WTC11 (cell line): ENCODE data around the gene FRMD4A. TPM values are rescaled to one million over a fixed set of nuclear protein-coding genes. Genes with fewer than 3 reads are reported as not detected.

Source experiments
- ATAC-seq: fragments of 200-7000 bp; cut with Tn5 transposase; 2 replicates; pipeline ENCODE4 v1.10.0; 2021; ENCODE audit warnings: mild to moderate bottlenecking, moderate library complexity
- CTCF ChIA-PET: fragments of 300-600 bp; sonication (Branson Sonifier 250); formaldehyde crosslinking; loops from one replicate; lab custom pipeline; 2021; ENCODE audit warnings: antibody characterized with exemption; lab: Charles Lee
- POLR2A ChIA-PET: fragments of 350-600 bp; sonication (Branson Sonifier 250); formaldehyde crosslinking; loops from one replicate; lab custom pipeline; 2021; ENCODE audit warnings: antibody characterized with exemption; lab: Charles Lee
- DNase-seq: peaks from one replicate; pipeline ENCODE4 v3.0.0; 2021; ENCODE audit warnings: low spot score
- H3K27ac Mint-ChIP-seq: 2 replicates; pipeline ENCODE4 v1.8.0; 2021; ENCODE audit warnings: mixed read lengths
- H3K27me3 Mint-ChIP-seq: 2 replicates; pipeline ENCODE4 v1.8.0; 2021; ENCODE audit warnings: low read depth, mild to moderate bottlenecking, moderate library complexity, mixed read lengths
- H3K36me3 Mint-ChIP-seq: 2 replicates; pipeline ENCODE4 v1.8.0; 2021; ENCODE audit warnings: mixed read lengths
- H3K4me1 Mint-ChIP-seq: 2 replicates; pipeline ENCODE4 v1.8.0; 2022; ENCODE audit warnings: mixed read lengths
- H3K4me3 Mint-ChIP-seq: 2 replicates; pipeline ENCODE4 v1.8.0; 2021; ENCODE audit warnings: mild to moderate bottlenecking, moderate library complexity, mixed read lengths
- H3K9me3 Mint-ChIP-seq: 2 replicates; pipeline ENCODE4 v1.8.0; 2021; ENCODE audit warnings: mixed read lengths
- CREB1 ChIP-seq: sonication (generic); formaldehyde crosslinking; IDR thresholded peaks from 2 replicates; pipeline ENCODE4 v1.8.0; 2023; ENCODE audit warnings: mild to moderate bottlenecking, missing genetic modification reagents
- FOXJ3 ChIP-seq: sonication (generic); formaldehyde crosslinking; IDR thresholded peaks from 2 replicates; pipeline ENCODE4 v1.9.0; 2021; ENCODE audit warnings: missing genetic modification reagents, mild to moderate bottlenecking, borderline replicate concordance
- FOXK1 ChIP-seq: sonication (generic); formaldehyde crosslinking; IDR thresholded peaks from 2 replicates; pipeline ENCODE4 v1.8.0; 2022; ENCODE audit warnings: mild to moderate bottlenecking, moderate library complexity, missing genetic modification reagents
- HMGA2 ChIP-seq: fragments of 250-450 bp; sonication (Bioruptor Pico); IDR thresholded peaks from 2 replicates; pipeline ENCODE4 v1.4.0; 2021; ENCODE audit warnings: mild to moderate bottlenecking, moderate library complexity
- JAZF1 ChIP-seq: fragments of 250-450 bp; sonication (Bioruptor Pico); IDR thresholded peaks from 2 replicates; pipeline ENCODE4 v1.9.0; 2021; ENCODE audit warnings: moderate library complexity, mild to moderate bottlenecking, inconsistent platforms
- MXD4 ChIP-seq: fragments of 250-450 bp; sonication (Bioruptor Pico); IDR thresholded peaks from 2 replicates; pipeline ENCODE4 v1.8.0; 2021; ENCODE audit warnings: mild to moderate bottlenecking, moderate library complexity, borderline replicate concordance
- NFATC4 ChIP-seq: fragments of 250-450 bp; sonication (Bioruptor Pico); IDR thresholded peaks from 2 replicates; pipeline ENCODE4 v1.9.0; 2021; ENCODE audit warnings: mild to moderate bottlenecking
- NR2C2 ChIP-seq: sonication (generic); formaldehyde crosslinking; IDR thresholded peaks from 2 replicates; pipeline ENCODE4 v1.8.0; 2022; ENCODE audit warnings: mild to moderate bottlenecking, missing genetic modification reagents
- NR3C1 ChIP-seq: sonication (generic); formaldehyde crosslinking; conservative IDR thresholded peaks from 2 replicates; pipeline ENCODE4 v1.8.1; 2023; ENCODE audit warnings: low read depth, mild to moderate bottlenecking, missing genetic modification reagents
- RORB ChIP-seq: fragments of 250-450 bp; sonication (Bioruptor Pico); IDR thresholded peaks from 2 replicates; pipeline ENCODE4 v1.9.0; 2021; ENCODE audit warnings: mild to moderate bottlenecking
- SMAD3 ChIP-seq: sonication (generic); formaldehyde crosslinking; IDR thresholded peaks from 2 replicates; pipeline ENCODE4 v1.8.0; 2022; ENCODE audit warnings: missing genetic modification reagents, mild to moderate bottlenecking, borderline replicate concordance
- SP1 ChIP-seq: sonication (generic); formaldehyde crosslinking; conservative IDR thresholded peaks from 2 replicates; pipeline ENCODE4 v1.8.1; 2022; ENCODE audit warnings: missing genetic modification reagents
- ZNF219 ChIP-seq: sonication (generic); formaldehyde crosslinking; IDR thresholded peaks from 2 replicates; pipeline ENCODE4 v1.8.0; 2023; ENCODE audit warnings: missing genetic modification reagents, mild to moderate bottlenecking, borderline replicate concordance
- ZNF416 ChIP-seq: fragments of 250-450 bp; sonication (Bioruptor Pico); IDR thresholded peaks from 2 replicates; pipeline ENCODE4 v1.9.0; 2021; ENCODE audit warnings: mild to moderate bottlenecking, inconsistent platforms
- total RNA-seq: library from RNA; stranded (reverse); gene quantifications from 3 replicates; pipeline ENCODE4 v1.2.3, GENCODE V29; 2021
- TF ChIP-seq, protein P1 (sequence below): sonication (generic); formaldehyde crosslinking; IDR thresholded peaks from 2 replicates; pipeline ENCODE4 v1.8.0; 2022; ENCODE audit warnings: missing genetic modification reagents
- TF ChIP-seq, protein P2 (sequence below): sonication (generic); formaldehyde crosslinking; IDR thresholded peaks from 2 replicates; pipeline ENCODE4 v1.8.0; 2022; ENCODE audit warnings: mild to moderate bottlenecking, missing genetic modification reagents
- TF ChIP-seq, protein P3 (sequence below): sonication (generic); formaldehyde crosslinking; IDR thresholded peaks from 2 replicates; pipeline ENCODE4 v1.8.1; 2023; ENCODE audit warnings: mild to moderate bottlenecking, missing genetic modification reagents, moderate library complexity
- TF ChIP-seq, protein P4 (sequence below): fragments of 200-600 bp; IDR thresholded peaks from 2 replicates; pipeline ENCODE4 v1.8.0; 2022; ENCODE audit warnings: antibody characterized with exemption

FRMD4A gene
- total RNA-seq, 1 experiment from 2014 or later, result 35.5 TPM

DNA sequence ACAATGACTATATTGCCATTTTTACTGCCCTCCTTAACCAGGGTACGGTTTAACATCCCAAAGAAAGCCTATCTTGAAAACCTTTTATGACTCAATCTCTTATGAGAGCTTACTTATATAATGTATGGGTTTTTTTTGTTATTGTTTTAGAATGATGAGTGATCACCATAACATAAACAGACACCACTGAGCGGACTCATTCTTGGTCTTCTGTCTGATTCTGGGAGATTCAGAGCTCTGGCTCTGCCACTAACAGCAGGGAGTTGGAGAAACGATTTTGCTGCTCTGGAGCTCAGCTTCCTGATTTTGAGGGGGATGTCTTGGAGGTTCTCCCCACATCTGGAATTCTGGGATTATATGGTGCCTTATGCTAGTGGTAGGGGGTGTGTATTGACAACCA is 244.1 kb downstream of the FRMD4A start (continued):
- TF ChIP-seq NR2C2 (CRISPR knock-in tag), result no peak
- TF ChIP-seq RORB (CRISPR knock-in tag), result no peak
- TF ChIP-seq, protein P1, sequence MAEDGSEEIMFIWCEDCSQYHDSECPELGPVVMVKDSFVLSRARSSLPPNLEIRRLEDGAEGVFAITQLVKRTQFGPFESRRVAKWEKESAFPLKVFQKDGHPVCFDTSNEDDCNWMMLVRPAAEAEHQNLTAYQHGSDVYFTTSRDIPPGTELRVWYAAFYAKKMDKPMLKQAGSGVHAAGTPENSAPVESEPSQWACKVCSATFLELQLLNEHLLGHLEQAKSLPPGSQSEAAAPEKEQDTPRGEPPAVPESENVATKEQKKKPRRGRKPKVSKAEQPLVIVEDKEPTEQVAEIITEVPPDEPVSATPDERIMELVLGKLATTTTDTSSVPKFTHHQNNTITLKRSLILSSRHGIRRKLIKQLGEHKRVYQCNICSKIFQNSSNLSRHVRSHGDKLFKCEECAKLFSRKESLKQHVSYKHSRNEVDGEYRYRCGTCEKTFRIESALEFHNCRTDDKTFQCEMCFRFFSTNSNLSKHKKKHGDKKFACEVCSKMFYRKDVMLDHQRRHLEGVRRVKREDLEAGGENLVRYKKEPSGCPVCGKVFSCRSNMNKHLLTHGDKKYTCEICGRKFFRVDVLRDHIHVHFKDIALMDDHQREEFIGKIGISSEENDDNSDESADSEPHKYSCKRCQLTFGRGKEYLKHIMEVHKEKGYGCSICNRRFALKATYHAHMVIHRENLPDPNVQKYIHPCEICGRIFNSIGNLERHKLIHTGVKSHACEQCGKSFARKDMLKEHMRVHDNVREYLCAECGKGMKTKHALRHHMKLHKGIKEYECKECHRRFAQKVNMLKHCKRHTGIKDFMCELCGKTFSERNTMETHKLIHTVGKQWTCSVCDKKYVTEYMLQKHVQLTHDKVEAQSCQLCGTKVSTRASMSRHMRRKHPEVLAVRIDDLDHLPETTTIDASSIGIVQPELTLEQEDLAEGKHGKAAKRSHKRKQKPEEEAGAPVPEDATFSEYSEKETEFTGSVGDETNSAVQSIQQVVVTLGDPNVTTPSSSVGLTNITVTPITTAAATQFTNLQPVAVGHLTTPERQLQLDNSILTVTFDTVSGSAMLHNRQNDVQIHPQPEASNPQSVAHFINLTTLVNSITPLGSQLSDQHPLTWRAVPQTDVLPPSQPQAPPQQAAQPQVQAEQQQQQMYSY (CRISPR knock-in tag), result no peak
- TF ChIP-seq SP1 (CRISPR knock-in tag), result no peak
- no peak for TF ChIP-seq CREB1 (CRISPR knock-in tag)
- TF ChIP-seq ZNF416 (CRISPR knock-in tag), result no peak

DNA sequence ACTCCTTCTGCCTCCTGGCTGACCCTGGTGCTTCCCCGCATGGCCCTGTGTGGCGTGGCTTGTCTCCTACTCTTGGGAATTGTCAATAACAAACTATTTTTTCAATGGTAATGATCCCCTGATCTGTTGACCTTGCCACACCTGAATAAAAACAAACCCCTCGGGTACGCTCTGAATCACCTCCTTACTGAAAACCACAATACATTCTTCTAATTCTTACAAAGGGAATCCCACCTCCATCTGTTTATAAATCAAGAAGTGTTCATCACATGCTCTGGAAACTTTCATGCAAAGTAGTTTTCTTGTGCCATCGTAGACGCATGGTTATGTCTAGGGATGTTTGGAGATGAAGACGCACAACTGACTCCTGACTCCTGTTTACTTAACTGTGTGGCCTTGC is 245.8 kb downstream of the FRMD4A start:
- no peaks in the 10 kb centered on the region for H3K36me3 Mint-ChIP-seq
- ChIA-PET POLR2A (interaction anchor here (0.5 kb wide), 1 partner anchor 177 kb away, joined by 8 read pairs; no protein-coding TSS in a partner anchor), CTCF (interaction anchor here (1.2 to 1.3 kb wide), 2 partner anchors 9 to 116 kb away, joined by 3 to 5 read pairs; no protein-coding TSS in a partner anchor)
- no peak overlapping the region for H3K27ac Mint-ChIP-seq
- H3K4me1 Mint-ChIP-seq, result peaks cover 20% of the 10 kb centered on the region
- ATAC-seq (no peak), DNase-seq (no peak)
- no peak overlapping the region for H3K4me3 Mint-ChIP-seq
- TF ChIP-seq, protein P2, sequence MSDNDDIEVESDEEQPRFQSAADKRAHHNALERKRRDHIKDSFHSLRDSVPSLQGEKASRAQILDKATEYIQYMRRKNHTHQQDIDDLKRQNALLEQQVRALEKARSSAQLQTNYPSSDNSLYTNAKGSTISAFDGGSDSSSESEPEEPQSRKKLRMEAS (CRISPR knock-in tag), result no peak
- no peak for TF ChIP-seq FOXK1 (CRISPR knock-in tag)
- TF ChIP-seq SMAD3 (CRISPR knock-in tag), result no peak
- TF ChIP-seq MXD4 (CRISPR knock-in tag), result no peak
- TF ChIP-seq ZNF219 (CRISPR knock-in tag), result no peak
- TF ChIP-seq HMGA2 (CRISPR knock-in tag), result no peak
- TF ChIP-seq FOXJ3 (CRISPR knock-in tag), result no peak
- TF ChIP-seq NR3C1 (CRISPR knock-in tag), result no peak
- no peak for TF ChIP-seq JAZF1 (CRISPR knock-in tag)
- TF ChIP-seq, protein P1 (CRISPR knock-in tag), result no peak
- no peak for TF ChIP-seq NFATC4 (CRISPR knock-in tag)
- TF ChIP-seq, protein P3, sequence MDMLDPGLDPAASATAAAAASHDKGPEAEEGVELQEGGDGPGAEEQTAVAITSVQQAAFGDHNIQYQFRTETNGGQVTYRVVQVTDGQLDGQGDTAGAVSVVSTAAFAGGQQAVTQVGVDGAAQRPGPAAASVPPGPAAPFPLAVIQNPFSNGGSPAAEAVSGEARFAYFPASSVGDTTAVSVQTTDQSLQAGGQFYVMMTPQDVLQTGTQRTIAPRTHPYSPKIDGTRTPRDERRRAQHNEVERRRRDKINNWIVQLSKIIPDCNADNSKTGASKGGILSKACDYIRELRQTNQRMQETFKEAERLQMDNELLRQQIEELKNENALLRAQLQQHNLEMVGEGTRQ (CRISPR knock-in tag), result no peak
- TF ChIP-seq, protein P4, sequence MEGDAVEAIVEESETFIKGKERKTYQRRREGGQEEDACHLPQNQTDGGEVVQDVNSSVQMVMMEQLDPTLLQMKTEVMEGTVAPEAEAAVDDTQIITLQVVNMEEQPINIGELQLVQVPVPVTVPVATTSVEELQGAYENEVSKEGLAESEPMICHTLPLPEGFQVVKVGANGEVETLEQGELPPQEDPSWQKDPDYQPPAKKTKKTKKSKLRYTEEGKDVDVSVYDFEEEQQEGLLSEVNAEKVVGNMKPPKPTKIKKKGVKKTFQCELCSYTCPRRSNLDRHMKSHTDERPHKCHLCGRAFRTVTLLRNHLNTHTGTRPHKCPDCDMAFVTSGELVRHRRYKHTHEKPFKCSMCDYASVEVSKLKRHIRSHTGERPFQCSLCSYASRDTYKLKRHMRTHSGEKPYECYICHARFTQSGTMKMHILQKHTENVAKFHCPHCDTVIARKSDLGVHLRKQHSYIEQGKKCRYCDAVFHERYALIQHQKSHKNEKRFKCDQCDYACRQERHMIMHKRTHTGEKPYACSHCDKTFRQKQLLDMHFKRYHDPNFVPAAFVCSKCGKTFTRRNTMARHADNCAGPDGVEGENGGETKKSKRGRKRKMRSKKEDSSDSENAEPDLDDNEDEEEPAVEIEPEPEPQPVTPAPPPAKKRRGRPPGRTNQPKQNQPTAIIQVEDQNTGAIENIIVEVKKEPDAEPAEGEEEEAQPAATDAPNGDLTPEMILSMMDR, result no peak
- no peaks in the 10 kb centered on the region for H3K9me3 Mint-ChIP-seq
- no peaks in the 10 kb centered on the region for H3K27me3 Mint-ChIP-seq
